Measurements from ENCODE around the gene PTGER2. TPM values are rescaled to one million over a fixed set of nuclear protein-coding genes. Genes with fewer than 3 reads are reported as not detected.

Gene PTGER2
- total RNA-seq, 3 donors from 2014 or later (not counting 1 experiment from before 2014, with no cell fraction given) = 55.3 to 67.9 (median 60.6) TPM

DNA sequence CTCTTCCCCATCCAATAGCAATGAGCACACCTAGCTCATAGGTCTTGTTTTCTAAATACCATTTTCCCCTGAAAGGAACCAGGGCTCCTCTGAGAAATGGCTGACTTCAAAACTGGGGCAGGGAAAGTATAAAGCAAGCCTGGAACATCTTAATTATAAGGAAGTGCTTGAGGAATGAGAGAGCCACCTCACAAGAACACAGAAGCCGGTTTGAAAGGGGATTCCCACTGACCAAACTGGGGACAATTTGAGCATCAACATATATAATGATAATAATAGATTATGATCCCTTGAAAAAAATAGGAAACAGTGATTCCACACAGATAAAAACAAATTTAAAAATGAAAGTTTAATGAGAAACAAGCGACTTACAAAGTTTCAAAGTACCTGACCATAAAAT lies 22.1 kb downstream of the PTGER2 start:
- no peak overlapping the region for H3K27ac ChIP-seq (ENCODE audit: low read length)
- 83% methylated on average over 1 of the region's 2 CpGs for WGBS (ENCODE audit: insufficient coverage)
- H3K9me3 ChIP-seq (ENCODE audit: control insufficient read depth, insufficient read depth, low read length) = no peaks in the 10 kb centered on the region
- Mint-ChIP-seq H3K9me3 (no peaks in the 10 kb centered on the region), H3K27me3 (ENCODE audit: low read depth in 2 of 2) (no peaks in the 10 kb centered on the region), H3K4me3 (no peak overlapping the region), H3K36me3 (no peaks in the 10 kb centered on the region), H3K4me1 (peaks cover 40 to 54% of the 10 kb centered on the region in 2 donors), H3K27ac (no peak overlapping the region)
- intact Hi-C loops (cut with micrococcal nuclease) = no loop called here
- H3K36me3 ChIP-seq (ENCODE audit: control insufficient read depth, insufficient read depth, low read length) = no peaks in the 10 kb centered on the region
- H3K4me1 ChIP-seq (ENCODE audit: control insufficient read depth, insufficient read depth, low read length) = peaks cover 16% of the 10 kb centered on the region
- TF ChIP-seq, protein P1, sequence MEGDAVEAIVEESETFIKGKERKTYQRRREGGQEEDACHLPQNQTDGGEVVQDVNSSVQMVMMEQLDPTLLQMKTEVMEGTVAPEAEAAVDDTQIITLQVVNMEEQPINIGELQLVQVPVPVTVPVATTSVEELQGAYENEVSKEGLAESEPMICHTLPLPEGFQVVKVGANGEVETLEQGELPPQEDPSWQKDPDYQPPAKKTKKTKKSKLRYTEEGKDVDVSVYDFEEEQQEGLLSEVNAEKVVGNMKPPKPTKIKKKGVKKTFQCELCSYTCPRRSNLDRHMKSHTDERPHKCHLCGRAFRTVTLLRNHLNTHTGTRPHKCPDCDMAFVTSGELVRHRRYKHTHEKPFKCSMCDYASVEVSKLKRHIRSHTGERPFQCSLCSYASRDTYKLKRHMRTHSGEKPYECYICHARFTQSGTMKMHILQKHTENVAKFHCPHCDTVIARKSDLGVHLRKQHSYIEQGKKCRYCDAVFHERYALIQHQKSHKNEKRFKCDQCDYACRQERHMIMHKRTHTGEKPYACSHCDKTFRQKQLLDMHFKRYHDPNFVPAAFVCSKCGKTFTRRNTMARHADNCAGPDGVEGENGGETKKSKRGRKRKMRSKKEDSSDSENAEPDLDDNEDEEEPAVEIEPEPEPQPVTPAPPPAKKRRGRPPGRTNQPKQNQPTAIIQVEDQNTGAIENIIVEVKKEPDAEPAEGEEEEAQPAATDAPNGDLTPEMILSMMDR (IDR thresholded peaks at IDR 0.05) = no peak
- DNase-seq (no peak), ATAC-seq (no peak)
- H3K4me3 ChIP-seq (ENCODE audit: low read length) = no peak overlapping the region
- H3K27me3 ChIP-seq (ENCODE audit: control insufficient read depth, insufficient read depth, low read length) = no peaks in the 10 kb centered on the region

DNA sequence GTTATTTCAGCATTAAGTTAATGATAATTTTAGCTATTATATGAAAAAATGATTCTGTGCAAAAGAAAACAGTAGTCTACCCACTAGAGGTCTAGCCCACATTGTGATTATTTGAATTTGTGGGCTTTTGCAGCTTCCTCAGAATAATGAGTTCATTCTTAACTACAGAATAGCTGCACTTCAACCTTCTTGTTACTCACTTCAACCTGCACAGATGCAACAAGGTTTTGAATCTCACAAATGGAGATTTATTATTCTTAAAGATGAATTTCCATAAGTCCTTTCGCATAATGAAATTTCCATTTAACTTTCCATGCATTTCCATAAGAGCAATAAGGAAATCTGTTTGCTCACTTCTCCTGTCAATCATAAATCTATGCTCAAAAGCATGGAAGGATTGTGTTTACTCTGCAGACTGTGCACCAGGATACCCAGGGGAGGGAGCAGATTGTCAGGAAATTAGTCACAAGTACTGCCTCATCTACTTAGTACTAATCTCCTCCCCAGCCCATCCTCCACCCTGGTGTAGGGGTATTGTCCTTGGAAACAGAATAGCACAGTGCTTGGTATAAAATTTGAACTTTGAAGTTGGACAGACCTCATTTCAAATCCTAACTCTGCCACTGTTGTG lies 24.1 kb downstream of the PTGER2 start:
- ATAC-seq = no peak
- Histone ChIP-seq H3K36me3 (ENCODE audit: control insufficient read depth, insufficient read depth, low read length) (no peaks in the 10 kb centered on the region), H3K4me3 (ENCODE audit: low read length) (no peak overlapping the region), H3K27me3 (ENCODE audit: control insufficient read depth, insufficient read depth, low read length) (no peaks in the 10 kb centered on the region), H3K4me1 (ENCODE audit: control insufficient read depth, insufficient read depth, low read length) (peaks cover 9% of the 10 kb centered on the region), H3K27ac (ENCODE audit: low read length) (no peak overlapping the region), H3K9me3 (ENCODE audit: control insufficient read depth, insufficient read depth, low read length) (no peaks in the 10 kb centered on the region)
- intact Hi-C loops (cut with micrococcal nuclease) = no loop called here
- Mint-ChIP-seq H3K27ac (no peak overlapping the region), H3K9me3 (no peaks in the 10 kb centered on the region), H3K4me1 (peaks cover 23 to 35% of the 10 kb centered on the region in 2 donors), H3K27me3 (ENCODE audit: low read depth in 2 of 2) (no peaks in the 10 kb centered on the region), H3K36me3 (no peaks in the 10 kb centered on the region), H3K4me3 (no peak overlapping the region)
- no peak for DNase-seq
- 100% methylated on average over 1 of the region's 1 CpG for WGBS (ENCODE audit: insufficient coverage)
- TF ChIP-seq, protein P1 (IDR thresholded peaks at IDR 0.05) = no peak

DNA sequence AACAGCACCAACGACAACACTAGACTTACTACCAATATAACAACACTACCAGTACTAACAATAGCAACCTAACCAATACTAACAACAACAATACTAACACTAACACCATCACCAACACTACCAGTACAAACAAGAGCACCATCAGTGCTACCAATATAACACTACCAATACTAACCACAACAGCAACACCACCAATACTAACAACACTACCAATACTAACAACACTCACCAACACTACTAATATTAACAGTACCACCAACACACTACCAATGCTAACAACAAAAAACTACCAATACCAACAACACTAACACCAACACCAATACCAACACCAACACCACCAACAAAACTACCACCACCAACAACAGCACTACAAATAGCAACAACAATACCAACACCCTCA lies 25.1 kb downstream of the PTGER2 start:
- no peak for ATAC-seq

More for the DNA sequence above, 25.1 kb downstream of the PTGER2 start:
- peaks cover 13 to 24% of the 10 kb centered on the region in 2 donors for H3K4me1 Mint-ChIP-seq
- H3K27me3 Mint-ChIP-seq (ENCODE audit: low read depth in 2 of 2) = no peaks in the 10 kb centered on the region
- no peak overlapping the region for H3K4me3 Mint-ChIP-seq
- no peaks in the 10 kb centered on the region for H3K36me3 Mint-ChIP-seq
- TF ChIP-seq, protein P1 (IDR thresholded peaks at IDR 0.05) = no peak
- H3K9me3 Mint-ChIP-seq = no peaks in the 10 kb centered on the region
- intact Hi-C loops (cut with micrococcal nuclease) = no loop called here
- H3K27ac Mint-ChIP-seq = no peak overlapping the region
- Histone ChIP-seq H3K4me3 (ENCODE audit: low read length) (no peak overlapping the region), H3K4me1 (ENCODE audit: control insufficient read depth, insufficient read depth, low read length) (no peaks in the 10 kb centered on the region), H3K36me3 (ENCODE audit: control insufficient read depth, insufficient read depth, low read length) (no peaks in the 10 kb centered on the region), H3K27me3 (ENCODE audit: control insufficient read depth, insufficient read depth, low read length) (no peaks in the 10 kb centered on the region), H3K9me3 (ENCODE audit: control insufficient read depth, insufficient read depth, low read length) (no peaks in the 10 kb centered on the region), H3K27ac (ENCODE audit: low read length) (no peak overlapping the region)
- no peak for DNase-seq
- WGBS (ENCODE audit: insufficient coverage) = 93% methylated on average over 1 of the region's 1 CpG

Measured in natural killer cell (primary cell).